SK-N-SH (cell line): ENCODE measurements around the gene OS9. TPM values are rescaled to one million over a fixed set of nuclear protein-coding genes. Genes with fewer than 3 reads are reported as not detected.
A peak's percentile ranks its signal among the peaks of the same experiment; 100 is the strongest.

Experiments
- CTCF ChIA-PET: fragments of 300-600, 350-600 bp; formaldehyde crosslinking; extraction: SDS; loops from one replicate; lab custom pipeline; 2021; lab: Yijun Ruan, JAX
- POLR2A ChIA-PET: fragments of 350-600 bp; sonication (Branson Sonifier 250); formaldehyde crosslinking; extraction: SDS; loops from one replicate; lab custom pipeline; 2020; ENCODE audit warnings: antibody characterized with exemption, inconsistent platforms; lab: Yijun Ruan, JAX
- DNase-seq: peaks from one replicate; pipeline ENCODE4 v3.0.0; 2012
- H2AFZ ChIP-seq: fragments of 200-600 bp; sonication (generic); 2 replicates; pipeline ENCODE4 v1.8.1; 2016; ENCODE audit warnings: antibody characterized with exemption, mild to moderate bottlenecking, low read depth
- H3F3A ChIP-seq: fragments of 200-600 bp; sonication (generic); replicated peaks from 2 replicates; pipeline ENCODE3; 2016; ENCODE audit warnings: antibody characterized with exemption, mild to moderate bottlenecking; ENCODE audit not compliant: insufficient read depth
- H3K27ac ChIP-seq, 2 experiments: fragments of 200-500 bp in 1 of 2; fragments of 200-600 bp in 1 of 2; sonication (Bioruptor generic) in 1 of 2; sonication (generic), shearing (Covaris generic) in 1 of 2; 2 replicates each; pipeline versions ENCODE4 v1.5.1 to v1.6.1; 2014 to 2016; ENCODE audit warnings: low read depth in 2 of 2, inconsistent platforms in 1 of 2, low read length in 1 of 2, mild to moderate bottlenecking in 1 of 2, mixed read lengths in 1 of 2
- H3K27me3 ChIP-seq: fragments of 200-600 bp; sonication (generic), shearing (Covaris generic); 2 replicates; pipeline ENCODE4 v1.6.1; 2016; ENCODE audit warnings: mixed run types; ENCODE audit not compliant: insufficient read depth
- H3K36me3 ChIP-seq, 2 experiments: fragments of 200-500 bp in 1 of 2; fragments of 200-600 bp in 1 of 2; sonication (Bioruptor generic) in 1 of 2; sonication (generic) in 1 of 2; replicated peaks in 1 of 2; 2 replicates each; pipeline versions ENCODE3 to v1.5.1; 2014 to 2016; ENCODE audit warnings: low read length in 1 of 2, mild to moderate bottlenecking in 1 of 2; ENCODE audit not compliant: insufficient read depth in 2 of 2, control insufficient read depth in 1 of 2
- H3K4me1 ChIP-seq, 2 experiments: fragments of 200-500 bp in 1 of 2; fragments of 200-600 bp in 1 of 2; sonication (Bioruptor generic) in 1 of 2; sonication (generic), shearing (Covaris generic) in 1 of 2; 2 replicates each; pipeline versions ENCODE4 v1.5.1 to v1.6.1; 2014 to 2016; ENCODE audit warnings: low read depth in 1 of 2, low read length in 1 of 2, mixed run types in 1 of 2; ENCODE audit not compliant: insufficient read depth in 2 of 2, control insufficient read depth in 1 of 2
- H3K4me2 ChIP-seq: fragments of 200-600 bp; sonication (generic), shearing (Covaris generic); 2 replicates; pipeline ENCODE4 v1.6.1; 2017; ENCODE audit warnings: mixed run types
- H3K4me3 ChIP-seq, 2 experiments: fragments of 200-500 bp in 1 of 2; fragments of 200-600 bp in 1 of 2; sonication (Bioruptor generic) in 1 of 2; sonication (generic), shearing (Covaris generic) in 1 of 2; 2 replicates each; pipeline versions ENCODE4 v1.5.1 to v1.8.1; 2014 to 2016; ENCODE audit warnings: low read depth in 2 of 2, inconsistent platforms in 1 of 2, low read length in 1 of 2, mild to moderate bottlenecking in 1 of 2, mixed read lengths in 1 of 2, moderate library complexity in 1 of 2
- H3K79me2 ChIP-seq: fragments of 200-600 bp; sonication (generic); 2 replicates; pipeline ENCODE4 v1.8.1; 2017; ENCODE audit warnings: mild to moderate bottlenecking; ENCODE audit not compliant: insufficient read depth
- H3K9ac ChIP-seq: fragments of 200-600 bp; sonication (generic); 2 replicates; pipeline ENCODE4 v1.6.1; 2017; ENCODE audit warnings: mixed run types
- H3K9me2 ChIP-seq: fragments of 200-600 bp; sonication (generic); 2 replicates; pipeline ENCODE4 v1.6.1; 2017; ENCODE audit warnings: mixed run types
- H3K9me3 ChIP-seq: fragments of 200-600 bp; sonication (generic); 2 replicates; pipeline ENCODE4 v1.6.1; 2017; ENCODE audit warnings: mixed run types, mild to moderate bottlenecking, moderate library complexity
- H4K20me1 ChIP-seq: fragments of 200-600 bp; sonication (generic); 2 replicates; pipeline ENCODE4 v1.6.1; 2017; ENCODE audit warnings: mild to moderate bottlenecking, mixed run types; ENCODE audit not compliant: insufficient read depth
- CHD2 ChIP-seq: fragments of 150-350 bp; IDR thresholded peaks from 2 replicates; pipeline ENCODE4 v1.6.1; 2018; ENCODE audit warnings: low read length; ENCODE audit not compliant: partially characterized antibody
- ELF1 ChIP-seq: IDR thresholded peaks from 2 replicates; pipeline ENCODE4 v1.4.0; 2012
- FOXM1 ChIP-seq: IDR thresholded peaks from 2 replicates; pipeline ENCODE4 v1.4.0; 2012; ENCODE audit warnings: low read depth, mild to moderate bottlenecking
- GABPA ChIP-seq: IDR thresholded peaks from 2 replicates; pipeline ENCODE4 v1.4.0; 2012; ENCODE audit warnings: low read depth, mild to moderate bottlenecking
- MAX ChIP-seq: IDR thresholded peaks from 2 replicates; pipeline ENCODE4 v1.4.0; 2012; ENCODE audit warnings: low read depth
- MEF2A ChIP-seq: IDR thresholded peaks from 2 replicates; pipeline ENCODE4 v1.4.0; 2012; ENCODE audit warnings: low read depth, borderline replicate concordance
- MXI1 ChIP-seq: IDR thresholded peaks from 2 replicates; pipeline ENCODE4 v1.6.1; 2012; ENCODE audit warnings: mild to moderate bottlenecking, low read depth, low read length, improper control_type of control experiment
- NRF1 ChIP-seq: IDR thresholded peaks from 2 replicates; pipeline ENCODE4 v1.6.1; 2012; ENCODE audit warnings: low read depth, mild to moderate bottlenecking, low read length
- POLR2AphosphoS5 ChIP-seq: IDR thresholded peaks from 2 replicates; pipeline ENCODE4 v1.6.1; 2012; ENCODE audit warnings: low read depth, low read length
- RAD21 ChIP-seq: IDR thresholded peaks from 2 replicates; pipeline ENCODE4 v1.6.1; 2012; ENCODE audit warnings: mild to moderate bottlenecking, low read length
- RFX5 ChIP-seq: IDR thresholded peaks from 2 replicates; pipeline ENCODE4 v1.6.1; 2012; ENCODE audit warnings: mild to moderate bottlenecking, improper control_type of control experiment, low read length
- SIN3A ChIP-seq: IDR thresholded peaks from 2 replicates; pipeline ENCODE4 v1.6.1; 2012; ENCODE audit warnings: low read depth, mild to moderate bottlenecking, low read length, moderate library complexity, borderline replicate concordance
- SMC3 ChIP-seq: IDR thresholded peaks from 2 replicates; pipeline ENCODE4 v1.6.1; 2012; ENCODE audit warnings: low read depth, low read length, improper control_type of control experiment
- TAF1 ChIP-seq: IDR thresholded peaks from 2 replicates; pipeline ENCODE4 v1.6.1; 2012; ENCODE audit warnings: low read depth, mild to moderate bottlenecking, low read length, moderate library complexity, borderline replicate concordance
- TCF12 ChIP-seq: IDR thresholded peaks from 2 replicates; pipeline ENCODE4 v1.4.0; 2012
- TEAD4 ChIP-seq: IDR thresholded peaks from 2 replicates; pipeline ENCODE4 v1.4.0; 2012; ENCODE audit warnings: mild to moderate bottlenecking, borderline replicate concordance; ENCODE audit not compliant: insufficient read depth
- USF1 ChIP-seq: IDR thresholded peaks from 2 replicates; pipeline ENCODE4 v1.4.0; 2012; ENCODE audit warnings: low read depth, borderline replicate concordance
- USF2 ChIP-seq: fragments of 150-350 bp; IDR thresholded peaks from 2 replicates; pipeline ENCODE4 v1.6.1; 2017; ENCODE audit warnings: antibody characterized with exemption, low read length, low read depth, borderline replicate concordance
- YY1 ChIP-seq: IDR thresholded peaks from 2 replicates; pipeline ENCODE4 v1.4.0; 2012; ENCODE audit warnings: low read depth, mild to moderate bottlenecking
- WGBS: methylation state at CpG from one replicate; pipeline ENCODE4 v1.1.6; 2017; ENCODE audit warnings: low lambda C conversion rate; 5-methylcytosine and 5-hydroxymethylcytosine counted together
- polyA plus RNA-seq, 3 experiments: library from polyadenylated mRNA; depleted of rRNA; stranded (reverse); fragments of >200 nt; gene quantifications; 2 replicates each; pipeline ENCODE4 v1.2.3, GENCODE V29; 2012
- TF ChIP-seq, protein P1 (sequence below): IDR thresholded peaks from 2 replicates; pipeline ENCODE4 v1.6.1; 2012; ENCODE audit warnings: mild to moderate bottlenecking, low read depth, low read length, moderate library complexity
- TF ChIP-seq, protein P2 (sequence below): IDR thresholded peaks from 2 replicates; pipeline ENCODE4 v1.4.0; 2012; ENCODE audit warnings: low read depth, borderline replicate concordance
- TF ChIP-seq, protein P3 (sequence below): fragments of 200-600 bp; sonication (generic); IDR thresholded peaks from 2 replicates; pipeline ENCODE4 v1.6.1; 2017; ENCODE audit warnings: antibody characterized with exemption, mild to moderate bottlenecking, moderate library complexity

Gene OS9
- polyA plus RNA-seq, 1 of the 3 experiments (the other 2 are of a cell fraction), result 280 TPM

DNA sequence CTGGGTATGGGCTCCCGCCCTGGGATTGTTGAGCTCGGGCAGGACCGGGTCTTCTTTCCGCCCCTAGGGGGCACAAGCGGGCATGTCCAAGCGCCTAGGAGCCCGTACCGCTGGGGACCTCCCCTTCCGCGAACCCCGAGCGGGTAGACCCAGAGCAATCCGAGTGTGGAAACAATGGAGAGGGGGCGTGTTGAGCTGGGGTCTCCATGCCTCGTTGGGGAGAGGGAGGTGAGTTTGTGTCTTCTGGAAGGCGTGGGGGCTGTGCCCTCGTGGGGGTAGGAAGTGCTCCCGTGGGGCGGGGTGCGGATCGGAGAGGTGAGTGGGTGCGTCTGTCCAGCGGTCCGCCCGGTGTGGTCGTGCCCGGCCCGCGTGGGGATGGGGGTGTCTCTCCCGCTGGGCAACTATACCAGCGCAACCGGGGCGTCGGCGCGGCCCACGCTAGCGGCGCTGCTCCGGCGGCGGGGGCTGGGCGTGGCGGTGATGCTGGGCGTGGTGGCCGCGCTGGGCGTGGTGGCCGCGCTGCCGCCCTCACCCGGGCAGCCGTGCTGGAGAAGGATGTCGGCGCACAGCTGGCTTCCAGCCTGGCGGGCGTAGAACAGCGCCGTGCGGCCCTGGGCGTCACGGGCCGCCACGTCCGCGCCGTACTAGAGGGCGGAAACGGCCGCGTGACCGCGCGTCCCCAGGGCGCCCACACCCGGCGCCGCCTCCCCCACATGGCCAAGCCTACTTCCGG lies 32.4 kb downstream of the OS9 start:
- H3K4me1 ChIP-seq, result peaks cover 0 to 8% of the 10 kb centered on the region in 2 experiments; a peak in 1 of 4 replicates
- peaks cover 3 to 18% of the 10 kb centered on the region in 2 experiments for H3K36me3 ChIP-seq
- no peaks in the 10 kb centered on the region for H3K27me3 ChIP-seq
- no peaks in the 10 kb centered on the region for H3K9me3 ChIP-seq
- POLR2A ChIA-PET, result interaction anchor here (0.5 to 3.6 kb wide), 5 partner anchors 10 to 115 kb away, joined by 3 to 21 read pairs (median 7); partner anchors contain the start of genes ARHGEF25, CDK4 and TSPAN31
- DNase-seq, result peak; percentile 96
- peak overlapping the region; percentile 89 for H2AFZ ChIP-seq
- H3K4me3 ChIP-seq, result peak overlapping the region; percentile 76 to 79
- no peaks in the 10 kb centered on the region for H3K79me2 ChIP-seq
- H3K9me2 ChIP-seq, result no peaks in the 10 kb centered on the region
- CTCF ChIA-PET, result interaction anchor here (0.6 to 9.4 kb wide), 35 partner anchors 10 to 487 kb away, joined by 3 to 133 read pairs (median 4); partner anchors contain the start of genes AGAP2, B4GALNT1, CDK4 and EEF1AKMT3
- H3K4me2 ChIP-seq, result peak overlapping the region; percentile 85
- peak overlapping the region; percentile 82 for H3K9ac ChIP-seq
- H3F3A ChIP-seq, result peaks cover 18% of the 10 kb centered on the region
- WGBS, result 8% methylated on average over 5 of the region's 79 CpGs
- peak; percentile 44; the same call in 1 of the 2 replicates for TF ChIP-seq USF1
- no peak for TF ChIP-seq CHD2
- TF ChIP-seq, protein P1, sequence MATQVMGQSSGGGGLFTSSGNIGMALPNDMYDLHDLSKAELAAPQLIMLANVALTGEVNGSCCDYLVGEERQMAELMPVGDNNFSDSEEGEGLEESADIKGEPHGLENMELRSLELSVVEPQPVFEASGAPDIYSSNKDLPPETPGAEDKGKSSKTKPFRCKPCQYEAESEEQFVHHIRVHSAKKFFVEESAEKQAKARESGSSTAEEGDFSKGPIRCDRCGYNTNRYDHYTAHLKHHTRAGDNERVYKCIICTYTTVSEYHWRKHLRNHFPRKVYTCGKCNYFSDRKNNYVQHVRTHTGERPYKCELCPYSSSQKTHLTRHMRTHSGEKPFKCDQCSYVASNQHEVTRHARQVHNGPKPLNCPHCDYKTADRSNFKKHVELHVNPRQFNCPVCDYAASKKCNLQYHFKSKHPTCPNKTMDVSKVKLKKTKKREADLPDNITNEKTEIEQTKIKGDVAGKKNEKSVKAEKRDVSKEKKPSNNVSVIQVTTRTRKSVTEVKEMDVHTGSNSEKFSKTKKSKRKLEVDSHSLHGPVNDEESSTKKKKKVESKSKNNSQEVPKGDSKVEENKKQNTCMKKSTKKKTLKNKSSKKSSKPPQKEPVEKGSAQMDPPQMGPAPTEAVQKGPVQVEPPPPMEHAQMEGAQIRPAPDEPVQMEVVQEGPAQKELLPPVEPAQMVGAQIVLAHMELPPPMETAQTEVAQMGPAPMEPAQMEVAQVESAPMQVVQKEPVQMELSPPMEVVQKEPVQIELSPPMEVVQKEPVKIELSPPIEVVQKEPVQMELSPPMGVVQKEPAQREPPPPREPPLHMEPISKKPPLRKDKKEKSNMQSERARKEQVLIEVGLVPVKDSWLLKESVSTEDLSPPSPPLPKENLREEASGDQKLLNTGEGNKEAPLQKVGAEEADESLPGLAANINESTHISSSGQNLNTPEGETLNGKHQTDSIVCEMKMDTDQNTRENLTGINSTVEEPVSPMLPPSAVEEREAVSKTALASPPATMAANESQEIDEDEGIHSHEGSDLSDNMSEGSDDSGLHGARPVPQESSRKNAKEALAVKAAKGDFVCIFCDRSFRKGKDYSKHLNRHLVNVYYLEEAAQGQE, result 0 out of 2 replicates have a peak, but pooled peaks have one; percentile 17
- TF ChIP-seq TCF12, result no peak
- TF ChIP-seq NRF1, result no peak
- TF ChIP-seq MXI1, result peak; percentile 71
- TF ChIP-seq TEAD4, result no peak
- peak; percentile 42 for TF ChIP-seq MAX
- TF ChIP-seq, protein P2, sequence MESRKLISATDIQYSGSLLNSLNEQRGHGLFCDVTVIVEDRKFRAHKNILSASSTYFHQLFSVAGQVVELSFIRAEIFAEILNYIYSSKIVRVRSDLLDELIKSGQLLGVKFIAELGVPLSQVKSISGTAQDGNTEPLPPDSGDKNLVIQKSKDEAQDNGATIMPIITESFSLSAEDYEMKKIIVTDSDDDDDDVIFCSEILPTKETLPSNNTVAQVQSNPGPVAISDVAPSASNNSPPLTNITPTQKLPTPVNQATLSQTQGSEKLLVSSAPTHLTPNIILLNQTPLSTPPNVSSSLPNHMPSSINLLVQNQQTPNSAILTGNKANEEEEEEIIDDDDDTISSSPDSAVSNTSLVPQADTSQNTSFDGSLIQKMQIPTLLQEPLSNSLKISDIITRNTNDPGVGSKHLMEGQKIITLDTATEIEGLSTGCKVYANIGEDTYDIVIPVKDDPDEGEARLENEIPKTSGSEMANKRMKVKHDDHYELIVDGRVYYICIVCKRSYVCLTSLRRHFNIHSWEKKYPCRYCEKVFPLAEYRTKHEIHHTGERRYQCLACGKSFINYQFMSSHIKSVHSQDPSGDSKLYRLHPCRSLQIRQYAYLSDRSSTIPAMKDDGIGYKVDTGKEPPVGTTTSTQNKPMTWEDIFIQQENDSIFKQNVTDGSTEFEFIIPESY, result no peak
- peak; percentile 30; the same call in 1 of the 2 replicates for TF ChIP-seq ELF1
- TF ChIP-seq RAD21, result peak; percentile 56
- peak; percentile 28; the same call in 1 of the 2 replicates for TF ChIP-seq SMC3
- TF ChIP-seq TAF1, result peak; percentile 50; the same call in 1 of the 2 replicates
- TF ChIP-seq RFX5, result 0 out of 2 replicates have a peak, but pooled peaks have one; percentile 13
- peak; percentile 28; the same call in 1 of the 2 replicates for TF ChIP-seq SIN3A
- TF ChIP-seq POLR2AphosphoS5, result peak; percentile 44
- TF ChIP-seq GABPA, result 0 out of 2 replicates have a peak, but pooled peaks have one; percentile 30
- TF ChIP-seq, protein P3, sequence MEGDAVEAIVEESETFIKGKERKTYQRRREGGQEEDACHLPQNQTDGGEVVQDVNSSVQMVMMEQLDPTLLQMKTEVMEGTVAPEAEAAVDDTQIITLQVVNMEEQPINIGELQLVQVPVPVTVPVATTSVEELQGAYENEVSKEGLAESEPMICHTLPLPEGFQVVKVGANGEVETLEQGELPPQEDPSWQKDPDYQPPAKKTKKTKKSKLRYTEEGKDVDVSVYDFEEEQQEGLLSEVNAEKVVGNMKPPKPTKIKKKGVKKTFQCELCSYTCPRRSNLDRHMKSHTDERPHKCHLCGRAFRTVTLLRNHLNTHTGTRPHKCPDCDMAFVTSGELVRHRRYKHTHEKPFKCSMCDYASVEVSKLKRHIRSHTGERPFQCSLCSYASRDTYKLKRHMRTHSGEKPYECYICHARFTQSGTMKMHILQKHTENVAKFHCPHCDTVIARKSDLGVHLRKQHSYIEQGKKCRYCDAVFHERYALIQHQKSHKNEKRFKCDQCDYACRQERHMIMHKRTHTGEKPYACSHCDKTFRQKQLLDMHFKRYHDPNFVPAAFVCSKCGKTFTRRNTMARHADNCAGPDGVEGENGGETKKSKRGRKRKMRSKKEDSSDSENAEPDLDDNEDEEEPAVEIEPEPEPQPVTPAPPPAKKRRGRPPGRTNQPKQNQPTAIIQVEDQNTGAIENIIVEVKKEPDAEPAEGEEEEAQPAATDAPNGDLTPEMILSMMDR, result peak; percentile 86
- no peak for TF ChIP-seq FOXM1
- no peak for TF ChIP-seq USF2
- TF ChIP-seq MEF2A, result no peak
- TF ChIP-seq YY1, result no peak
- H4K20me1 ChIP-seq, result no peaks in the 10 kb centered on the region
- peak overlapping the region; percentile 49 to 82; a peak in 3 of 4 replicates for H3K27ac ChIP-seq
